Memory B cell (primary cell): ENCODE measurements around the gene CFAP54.

Source experiments
- ATAC-seq: fragments of 150-1000 bp; cut with Tn5 transposase; 2 replicates; pipeline ENCODE4 v1.10.0; 2021; ENCODE audit warnings: low read depth, mild to moderate bottlenecking, moderate library complexity
- DNase-seq, 2 donors: peaks; one replicate each; pipeline ENCODE4 v3.0.0; 2022; ENCODE audit warnings: low spot score in 2 of 2
- H3K27ac Mint-ChIP-seq: one replicate; pipeline ENCODE4 v1.8.0; 2022; ENCODE audit warnings: mild to moderate bottlenecking, moderate library complexity, mixed read lengths
- H3K27me3 Mint-ChIP-seq: one replicate; pipeline ENCODE4 v1.8.0; 2022; ENCODE audit warnings: mixed read lengths
- H3K36me3 Mint-ChIP-seq: one replicate; pipeline ENCODE4 v1.8.0; 2022; ENCODE audit warnings: mild to moderate bottlenecking, mixed read lengths
- H3K4me1 Mint-ChIP-seq: one replicate; pipeline ENCODE4 v1.8.0; 2022; ENCODE audit warnings: mixed read lengths
- H3K4me3 Mint-ChIP-seq: one replicate; pipeline ENCODE4 v1.8.0; 2022; ENCODE audit warnings: mild to moderate bottlenecking, moderate library complexity, mixed read lengths
- H3K9me3 Mint-ChIP-seq: one replicate; pipeline ENCODE4 v1.8.0; 2022; ENCODE audit warnings: mixed read lengths

CFAP54 gene

DNA sequence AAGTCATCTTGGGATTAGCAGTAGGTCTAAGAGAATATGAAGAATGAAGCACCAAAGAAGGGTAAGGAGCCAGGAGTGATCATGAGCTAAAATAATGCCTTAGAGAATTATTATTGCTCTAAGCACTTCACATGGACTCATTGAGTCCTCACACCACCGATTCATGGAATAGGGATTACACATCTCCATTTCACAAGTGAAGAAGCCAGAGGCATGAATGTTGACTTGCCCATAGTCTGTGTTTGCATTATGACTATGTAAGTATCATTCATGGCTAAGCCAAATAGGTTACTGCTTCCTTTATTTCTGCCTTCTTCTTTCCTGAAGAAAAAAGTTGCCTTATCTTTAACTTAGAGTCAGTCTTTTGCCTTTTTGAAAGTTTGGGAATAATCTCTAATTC lies 318.4 kb downstream of the CFAP54 start:
- Mint-ChIP-seq H3K9me3 (peaks cover 9% of the 10 kb centered on the region), H3K27ac (no peak overlapping the region), H3K4me3 (no peak overlapping the region), H3K36me3 (no peaks in the 10 kb centered on the region), H3K4me1 (no peaks in the 10 kb centered on the region), H3K27me3 (peaks cover 4% of the 10 kb centered on the region)
- no peak for DNase-seq
- no peak for ATAC-seq

DNA sequence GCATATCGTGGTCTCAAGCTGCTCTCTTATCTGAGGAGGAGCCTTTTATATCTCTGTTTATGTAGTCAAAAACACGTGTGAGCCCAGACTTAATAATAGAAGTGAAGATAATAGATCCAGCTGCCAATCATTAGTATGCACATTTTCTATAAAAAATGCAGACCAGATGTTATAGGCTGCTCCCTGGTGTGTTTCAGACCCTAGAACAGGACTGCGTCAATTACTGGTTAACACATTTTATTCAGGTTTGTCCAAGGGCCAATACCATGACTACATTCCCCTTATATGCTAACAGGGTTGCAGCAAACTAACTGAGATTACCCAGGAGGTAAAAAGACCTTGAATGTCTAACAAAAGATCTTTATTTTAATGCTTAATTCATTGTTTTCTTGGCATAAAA lies 319.2 kb downstream of the CFAP54 start:
- DNase-seq: no peak
- H3K27me3 Mint-ChIP-seq: peaks cover 4% of the 10 kb centered on the region
- no peak overlapping the region for H3K4me3 Mint-ChIP-seq
- no peaks in the 10 kb centered on the region for H3K4me1 Mint-ChIP-seq
- no peak for ATAC-seq
- peaks cover 9% of the 10 kb centered on the region for H3K9me3 Mint-ChIP-seq
- no peak overlapping the region for H3K27ac Mint-ChIP-seq
- no peaks in the 10 kb centered on the region for H3K36me3 Mint-ChIP-seq

DNA sequence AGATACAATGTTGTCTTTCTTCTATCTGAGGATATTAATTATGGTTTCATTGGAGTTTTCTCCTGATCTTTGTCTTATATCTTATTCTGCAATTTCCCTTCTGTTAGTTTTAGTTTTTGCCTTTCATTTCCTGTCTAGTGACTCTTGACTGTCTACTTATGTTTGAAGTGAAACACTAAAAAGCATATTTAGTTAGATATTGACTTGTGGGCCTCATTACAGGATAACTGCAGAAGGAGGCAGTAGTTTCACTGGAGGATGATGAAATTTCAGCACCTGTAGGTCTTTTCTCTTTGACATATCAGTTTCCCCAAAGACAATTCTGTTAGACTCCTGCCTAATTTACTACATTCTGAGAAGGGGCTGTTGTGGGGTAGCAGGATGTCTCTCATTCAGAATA lies 320.1 kb downstream of the CFAP54 start:
- no peaks in the 10 kb centered on the region for H3K4me1 Mint-ChIP-seq
- ATAC-seq (no peak), DNase-seq (no peak)
- H3K27me3 Mint-ChIP-seq: peaks cover 4% of the 10 kb centered on the region
- no peak overlapping the region for H3K27ac Mint-ChIP-seq
- H3K36me3 Mint-ChIP-seq: no peaks in the 10 kb centered on the region
- peaks cover 7% of the 10 kb centered on the region for H3K9me3 Mint-ChIP-seq
- H3K4me3 Mint-ChIP-seq: no peak overlapping the region

DNA sequence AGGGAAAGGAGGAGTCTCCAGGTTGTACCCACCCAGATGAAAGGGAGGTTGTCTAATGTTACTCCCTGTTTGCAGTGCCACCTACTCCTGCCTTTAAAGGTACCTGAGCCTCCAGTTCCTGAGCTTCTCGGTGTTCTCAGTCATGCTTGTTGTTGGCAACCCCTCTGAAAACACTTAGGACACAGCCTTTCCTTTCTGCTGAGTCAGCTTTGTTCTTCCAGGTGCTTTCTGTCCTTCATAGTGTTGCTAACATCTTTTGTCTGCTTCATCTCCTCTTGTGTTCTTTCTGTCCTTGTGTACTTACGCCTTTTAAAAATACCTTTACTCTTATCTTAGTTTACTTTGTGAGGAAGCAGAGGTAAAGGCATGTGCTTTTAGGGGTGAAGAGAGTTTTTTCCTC lies 320.7 kb downstream of the CFAP54 start:
- Mint-ChIP-seq H3K36me3 (no peaks in the 10 kb centered on the region), H3K9me3 (peaks cover 6% of the 10 kb centered on the region), H3K4me3 (no peak overlapping the region), H3K27me3 (peaks cover 4% of the 10 kb centered on the region), H3K4me1 (no peaks in the 10 kb centered on the region), H3K27ac (no peak overlapping the region)
- no peak for DNase-seq
- no peak for ATAC-seq

DNA sequence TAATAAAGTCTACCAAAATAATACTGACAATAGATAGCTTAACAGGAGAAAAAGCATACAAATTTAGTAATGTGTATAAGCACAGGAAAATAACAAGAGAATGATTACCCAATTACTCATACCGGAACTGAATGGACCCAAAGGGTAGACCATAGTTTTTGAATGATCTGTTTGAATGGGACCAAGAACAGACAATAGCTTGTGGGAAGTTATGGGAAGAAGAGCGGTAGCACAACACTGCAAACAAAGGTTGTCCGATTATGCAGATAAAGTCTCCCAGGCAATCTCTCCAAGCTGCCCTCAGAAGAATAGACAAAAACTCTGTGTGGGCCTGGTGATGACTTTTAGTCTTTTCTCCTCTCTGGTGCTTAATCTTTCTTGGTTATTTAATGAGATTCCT lies 321.1 kb downstream of the CFAP54 start:
- DNase-seq (no peak), ATAC-seq (no peak)
- H3K4me3 Mint-ChIP-seq: no peak overlapping the region
- H3K36me3 Mint-ChIP-seq: no peaks in the 10 kb centered on the region
- no peaks in the 10 kb centered on the region for H3K4me1 Mint-ChIP-seq
- H3K27ac Mint-ChIP-seq: no peak overlapping the region
- peaks cover 2% of the 10 kb centered on the region for H3K9me3 Mint-ChIP-seq
- H3K27me3 Mint-ChIP-seq: peaks cover 4% of the 10 kb centered on the region

DNA sequence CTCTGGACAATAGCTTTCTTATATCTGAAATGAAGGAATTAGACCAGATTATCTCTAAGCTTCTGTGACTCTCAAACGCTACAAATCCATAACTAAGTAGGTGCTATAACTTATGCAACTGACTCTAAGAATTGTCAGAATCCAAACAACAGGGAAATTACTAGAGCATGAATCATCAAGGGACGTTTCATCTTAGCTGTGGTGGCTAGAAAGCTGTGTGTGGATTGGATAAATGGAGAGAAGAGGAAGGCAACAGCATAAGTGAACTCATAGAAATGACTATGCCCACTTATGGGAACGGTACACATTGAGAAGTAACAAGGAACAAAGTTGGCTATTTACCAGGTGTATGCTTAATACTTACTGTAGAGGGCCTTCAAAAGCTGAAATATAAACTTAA lies 321.7 kb downstream of the CFAP54 start:
- no peak for ATAC-seq

DNA sequence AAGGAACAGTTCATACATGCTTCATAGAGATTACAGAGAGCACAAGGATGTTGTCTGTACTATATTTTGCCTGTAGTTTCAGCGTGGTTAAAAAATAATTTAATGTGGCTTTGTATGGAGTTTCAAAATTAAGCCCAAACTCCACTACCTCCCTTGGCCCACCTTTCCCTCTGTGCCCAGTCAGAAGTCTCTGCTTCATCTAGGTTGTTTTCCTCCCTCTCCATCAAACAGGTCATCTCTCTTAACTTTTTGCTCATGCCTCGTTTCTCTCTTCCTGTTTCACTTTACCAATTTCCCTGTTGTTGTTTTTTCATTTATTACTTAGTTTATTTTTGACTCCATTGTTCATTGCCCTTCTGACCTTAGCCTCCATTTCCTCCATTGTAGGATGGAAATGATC lies 322.8 kb downstream of the CFAP54 start:
- H3K4me1 Mint-ChIP-seq: no peaks in the 10 kb centered on the region
- H3K4me3 Mint-ChIP-seq: no peak overlapping the region
- DNase-seq: no peak
- H3K36me3 Mint-ChIP-seq: no peaks in the 10 kb centered on the region
- peaks cover 2% of the 10 kb centered on the region for H3K9me3 Mint-ChIP-seq
- ATAC-seq: no peak
- peaks cover 6% of the 10 kb centered on the region for H3K27me3 Mint-ChIP-seq
- no peak overlapping the region for H3K27ac Mint-ChIP-seq

More for the DNA sequence above, 321.7 kb downstream of the CFAP54 start:
- no peaks in the 10 kb centered on the region for H3K36me3 Mint-ChIP-seq
- peaks cover 2% of the 10 kb centered on the region for H3K9me3 Mint-ChIP-seq
- no peak for DNase-seq
- H3K4me3 Mint-ChIP-seq: no peak overlapping the region
- peaks cover 4% of the 10 kb centered on the region for H3K27me3 Mint-ChIP-seq
- H3K27ac Mint-ChIP-seq: no peak overlapping the region
- H3K4me1 Mint-ChIP-seq: no peaks in the 10 kb centered on the region

DNA sequence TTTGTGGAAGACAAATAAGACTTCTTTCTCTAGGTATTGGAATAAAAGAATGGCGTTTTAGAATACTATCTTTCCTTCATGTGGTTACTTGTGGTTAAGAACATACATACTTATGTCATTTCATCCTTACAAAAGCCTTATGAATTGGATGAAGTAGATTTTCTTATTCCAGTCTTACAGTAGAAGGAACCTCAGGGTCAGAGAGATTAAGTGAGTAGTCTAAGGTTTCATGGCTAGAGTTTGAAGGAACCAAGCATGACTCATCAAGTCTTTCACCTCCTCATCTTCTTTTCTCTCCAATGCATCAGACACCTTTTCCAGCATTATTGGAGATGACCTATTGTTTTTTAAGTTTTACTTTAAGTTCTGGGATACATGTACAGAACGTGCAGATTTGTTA lies 324.8 kb downstream of the CFAP54 start:
- ATAC-seq (no peak), DNase-seq (no peak)
- no peaks in the 10 kb centered on the region for H3K36me3 Mint-ChIP-seq
- peaks cover 2% of the 10 kb centered on the region for H3K9me3 Mint-ChIP-seq
- H3K27me3 Mint-ChIP-seq: peaks cover 6% of the 10 kb centered on the region
- no peak overlapping the region for H3K4me3 Mint-ChIP-seq
- no peak overlapping the region for H3K27ac Mint-ChIP-seq
- H3K4me1 Mint-ChIP-seq: no peaks in the 10 kb centered on the region

DNA sequence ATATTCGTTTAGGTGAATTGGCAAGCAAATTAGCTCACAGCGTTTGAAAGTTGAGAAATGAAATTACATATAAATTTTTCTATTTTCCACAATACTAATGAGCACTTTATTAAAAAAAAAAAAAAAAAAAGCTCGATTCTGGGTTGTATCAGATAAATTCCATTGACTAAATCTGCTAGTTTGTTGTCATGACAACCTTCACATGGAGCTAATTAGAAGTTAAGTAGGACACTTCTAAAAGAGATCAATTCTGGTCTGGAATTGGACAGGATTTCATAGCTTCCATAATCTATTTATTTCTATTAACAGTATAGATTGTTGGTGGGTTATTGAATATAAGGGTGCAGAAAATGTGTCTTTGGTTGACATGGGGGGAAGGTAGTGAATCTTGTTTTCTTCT lies 332.2 kb downstream of the CFAP54 start:
- H3K27me3 Mint-ChIP-seq: peaks cover 2% of the 10 kb centered on the region
- H3K9me3 Mint-ChIP-seq: peaks cover 4% of the 10 kb centered on the region
- ATAC-seq: no peak
- no peaks in the 10 kb centered on the region for H3K36me3 Mint-ChIP-seq
- H3K4me3 Mint-ChIP-seq: no peak overlapping the region
- no peak overlapping the region for H3K27ac Mint-ChIP-seq
- no peaks in the 10 kb centered on the region for H3K4me1 Mint-ChIP-seq
- DNase-seq: no peak

DNA sequence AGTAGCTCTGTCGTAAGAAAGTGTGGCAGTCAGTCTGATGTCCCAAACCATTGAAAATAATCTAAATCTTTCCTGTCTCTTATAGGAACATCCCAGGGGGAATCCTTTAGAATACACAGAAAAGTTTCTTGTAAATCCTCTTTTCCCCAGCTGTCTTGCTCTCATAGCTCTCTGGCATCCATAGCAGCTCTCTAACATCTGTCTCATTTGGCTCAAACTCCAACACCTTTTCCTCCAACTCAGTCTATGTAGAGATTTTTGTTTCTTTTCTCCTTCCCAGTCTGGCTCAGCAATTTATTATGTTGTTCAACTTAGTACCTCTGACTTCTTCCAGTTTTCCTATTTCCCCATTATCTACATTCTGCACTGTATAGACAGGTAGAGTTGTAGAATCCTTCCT lies 333.3 kb downstream of the CFAP54 start:
- ATAC-seq: no peak
- DNase-seq: no peak
- Mint-ChIP-seq H3K4me3 (no peak overlapping the region), H3K9me3 (peaks cover 4% of the 10 kb centered on the region), H3K27me3 (no peaks in the 10 kb centered on the region), H3K27ac (no peak overlapping the region), H3K4me1 (no peaks in the 10 kb centered on the region), H3K36me3 (no peaks in the 10 kb centered on the region)

DNA sequence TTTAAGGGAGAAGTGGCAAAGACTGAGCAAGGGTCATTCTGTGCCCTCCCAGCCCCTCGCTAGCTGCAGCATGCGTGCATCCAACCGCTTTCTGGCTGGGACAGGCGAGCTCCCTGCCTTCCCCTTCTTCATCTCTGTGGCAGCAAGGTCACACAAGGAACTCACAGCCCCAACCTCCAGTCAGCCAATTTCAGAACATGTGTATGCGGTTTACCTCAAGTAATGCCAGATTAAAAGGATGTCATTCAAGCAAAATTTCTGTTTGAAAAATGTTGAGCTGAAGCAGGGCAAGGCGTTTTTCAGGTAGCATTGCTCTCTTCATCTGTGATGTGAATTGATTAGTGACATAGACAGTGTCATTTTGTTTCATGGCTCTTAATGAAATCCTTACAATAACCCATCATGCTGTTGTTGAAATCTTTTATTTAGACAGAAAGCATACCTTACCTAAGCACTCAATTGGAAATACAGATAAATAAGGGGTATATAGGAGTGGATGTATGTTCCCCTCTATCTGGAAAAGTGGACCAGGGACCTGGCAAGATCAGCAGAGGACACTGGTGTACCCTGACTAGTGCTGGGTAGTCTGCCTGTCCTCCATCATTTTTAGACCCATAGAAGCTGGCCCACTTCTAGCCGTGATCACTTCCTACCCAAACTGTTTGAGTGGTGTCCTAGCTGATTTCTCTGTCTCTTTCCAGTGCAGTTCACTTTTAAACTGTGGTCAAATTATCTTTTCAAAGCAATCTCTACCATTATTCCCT lies 334.9 kb downstream of the CFAP54 start:
- Mint-ChIP-seq H3K4me1 (no peaks in the 10 kb centered on the region), H3K27me3 (no peaks in the 10 kb centered on the region), H3K4me3 (no peak overlapping the region), H3K27ac (no peak overlapping the region), H3K36me3 (no peaks in the 10 kb centered on the region), H3K9me3 (peaks cover 4% of the 10 kb centered on the region)
- ATAC-seq (no peak), DNase-seq (no peak)

DNA sequence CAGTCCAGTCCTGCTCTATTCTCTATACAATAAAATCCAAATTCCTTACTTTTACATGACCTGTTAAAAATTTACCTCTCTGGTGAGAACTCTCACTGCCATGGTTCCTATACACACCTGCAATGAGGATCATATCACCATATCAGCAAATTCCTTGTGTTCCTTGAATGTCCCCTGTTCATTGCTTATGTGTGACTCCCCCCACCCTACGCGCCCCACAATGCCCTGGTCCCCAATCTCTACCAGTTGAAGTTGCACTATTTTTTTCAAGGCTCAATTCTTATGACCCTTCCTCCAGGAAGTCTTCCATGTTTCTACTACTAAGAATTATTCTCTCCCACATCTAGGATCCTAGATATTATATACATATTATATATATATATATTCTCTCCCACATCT lies 335.5 kb downstream of the CFAP54 start:
- Mint-ChIP-seq H3K4me1 (no peaks in the 10 kb centered on the region), H3K9me3 (no peaks in the 10 kb centered on the region), H3K36me3 (no peaks in the 10 kb centered on the region), H3K27ac (no peak overlapping the region), H3K27me3 (no peaks in the 10 kb centered on the region), H3K4me3 (no peak overlapping the region)
- DNase-seq (no peak), ATAC-seq (no peak)

DNA sequence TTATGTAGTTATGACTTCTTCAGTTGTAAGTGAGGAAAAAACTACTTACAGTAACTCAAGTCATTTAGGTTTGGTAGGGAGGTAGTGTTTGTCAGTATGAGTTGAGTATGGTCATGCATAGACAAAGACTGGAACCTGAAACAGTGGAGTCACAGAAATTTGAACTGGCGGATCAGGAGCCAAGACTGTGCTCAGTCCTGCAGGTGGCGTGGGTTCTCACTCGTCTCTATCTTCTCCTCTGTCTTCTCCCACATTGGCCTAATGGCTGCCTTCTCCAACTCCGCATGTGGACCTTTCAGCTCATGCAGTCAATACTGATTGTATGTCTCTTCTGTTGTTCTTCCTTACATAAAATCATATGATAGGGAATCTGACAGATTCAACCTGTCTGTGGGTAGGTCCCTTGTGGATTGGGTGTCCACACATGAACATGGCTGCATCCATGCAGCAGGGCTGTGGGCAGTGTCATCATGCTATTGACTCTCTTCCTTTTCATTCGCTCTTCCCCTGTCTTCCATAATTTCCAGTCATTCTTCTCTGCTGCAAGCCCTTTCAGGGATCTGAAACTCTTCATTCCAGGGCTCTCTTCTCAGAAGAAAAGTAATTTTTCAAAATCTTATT lies 338.9 kb downstream of the CFAP54 start:
- no peaks in the 10 kb centered on the region for H3K36me3 Mint-ChIP-seq
- H3K27me3 Mint-ChIP-seq: no peaks in the 10 kb centered on the region
- no peak overlapping the region for H3K27ac Mint-ChIP-seq
- no peaks in the 10 kb centered on the region for H3K9me3 Mint-ChIP-seq
- no peak for DNase-seq
- no peaks in the 10 kb centered on the region for H3K4me1 Mint-ChIP-seq
- no peak for ATAC-seq
- H3K4me3 Mint-ChIP-seq: no peak overlapping the region

DNA sequence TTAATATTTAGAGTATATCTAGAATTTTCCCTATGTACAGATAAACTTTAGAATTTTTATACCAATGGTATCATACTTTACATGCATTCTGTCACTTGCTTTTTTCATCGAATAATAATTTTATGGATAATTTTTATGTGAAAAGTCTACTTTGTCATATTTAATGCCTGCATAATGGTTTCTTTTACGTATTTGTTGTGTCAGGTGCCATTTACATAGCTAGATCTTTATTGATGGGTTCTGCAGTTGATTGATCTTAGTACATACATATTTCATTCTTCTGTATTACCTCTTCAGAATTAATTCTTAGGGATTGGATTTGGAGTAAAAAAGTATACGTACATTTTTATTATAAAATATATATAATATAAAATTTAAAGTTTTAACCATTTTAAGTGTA lies 340.0 kb downstream of the CFAP54 start:
- Mint-ChIP-seq H3K27me3 (peaks cover 4% of the 10 kb centered on the region), H3K9me3 (no peaks in the 10 kb centered on the region), H3K36me3 (no peaks in the 10 kb centered on the region), H3K27ac (no peak overlapping the region), H3K4me3 (no peak overlapping the region), H3K4me1 (no peaks in the 10 kb centered on the region)
- no peak for DNase-seq
- no peak for ATAC-seq

DNA sequence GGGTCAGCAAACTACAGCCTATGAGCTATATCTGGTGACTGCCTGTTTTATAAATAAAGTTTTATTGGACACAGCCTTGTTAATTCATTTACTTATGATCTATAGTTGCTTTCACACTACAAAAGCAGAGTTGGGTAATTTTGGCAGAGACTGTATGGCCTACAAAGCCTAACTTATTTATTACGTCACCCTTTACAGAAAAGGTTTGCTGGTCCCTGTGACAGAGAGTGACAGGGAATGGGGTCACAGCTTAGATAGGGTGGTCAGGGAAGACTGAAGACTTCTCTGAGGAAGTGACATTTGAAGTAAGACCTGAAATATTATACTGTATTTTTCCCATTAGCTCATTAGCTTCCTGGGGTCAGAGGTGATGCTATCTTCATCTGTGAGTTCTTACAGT lies 342.0 kb downstream of the CFAP54 start:
- Mint-ChIP-seq H3K9me3 (no peaks in the 10 kb centered on the region), H3K27me3 (peaks cover 9% of the 10 kb centered on the region), H3K27ac (no peak overlapping the region), H3K36me3 (no peaks in the 10 kb centered on the region), H3K4me1 (no peaks in the 10 kb centered on the region), H3K4me3 (no peak overlapping the region)
- no peak for DNase-seq
- no peak for ATAC-seq
